ENCODE results near the gene SAMD11. TPM values are rescaled to one million over a fixed set of nuclear protein-coding genes. Genes with fewer than 3 reads are reported as not detected.
A peak's percentile ranks its signal among the peaks of the same experiment; 100 is the strongest.

Gene SAMD11
- total and polyA plus RNA-seq, 8 donors, result 3.5 to 23.3 (median 4.6) TPM; not detected in 1

- peak overlapping the region; percentile 41 to 61 (median 44) for H3K4me3 ChIP-seq
- TF ChIP-seq POLR2A (IDR thresholded peaks at IDR 0.05), result no peak
- TF ChIP-seq, protein P1, sequence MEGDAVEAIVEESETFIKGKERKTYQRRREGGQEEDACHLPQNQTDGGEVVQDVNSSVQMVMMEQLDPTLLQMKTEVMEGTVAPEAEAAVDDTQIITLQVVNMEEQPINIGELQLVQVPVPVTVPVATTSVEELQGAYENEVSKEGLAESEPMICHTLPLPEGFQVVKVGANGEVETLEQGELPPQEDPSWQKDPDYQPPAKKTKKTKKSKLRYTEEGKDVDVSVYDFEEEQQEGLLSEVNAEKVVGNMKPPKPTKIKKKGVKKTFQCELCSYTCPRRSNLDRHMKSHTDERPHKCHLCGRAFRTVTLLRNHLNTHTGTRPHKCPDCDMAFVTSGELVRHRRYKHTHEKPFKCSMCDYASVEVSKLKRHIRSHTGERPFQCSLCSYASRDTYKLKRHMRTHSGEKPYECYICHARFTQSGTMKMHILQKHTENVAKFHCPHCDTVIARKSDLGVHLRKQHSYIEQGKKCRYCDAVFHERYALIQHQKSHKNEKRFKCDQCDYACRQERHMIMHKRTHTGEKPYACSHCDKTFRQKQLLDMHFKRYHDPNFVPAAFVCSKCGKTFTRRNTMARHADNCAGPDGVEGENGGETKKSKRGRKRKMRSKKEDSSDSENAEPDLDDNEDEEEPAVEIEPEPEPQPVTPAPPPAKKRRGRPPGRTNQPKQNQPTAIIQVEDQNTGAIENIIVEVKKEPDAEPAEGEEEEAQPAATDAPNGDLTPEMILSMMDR (IDR thresholded peaks at IDR 0.05), result no peak
- no peak for TF ChIP-seq EP300 (IDR thresholded peaks at IDR 0.05)
- TF ChIP-seq POLR2AphosphoS5 (IDR thresholded peaks at IDR 0.05), result no peak
- H3K36me3 ChIP-seq, result peaks cover 12 to 26% (median 25%) of the 10 kb centered on the region in 4 donors
- peaks cover 36 to 77% (median 52%) of the 10 kb centered on the region in 4 donors for H3K4me1 ChIP-seq
- 0 to 2% (median 1%) methylated on average over 10 to 95 of the region's 98 CpGs for WGBS, 5 donors
- DNase-seq, result peak; percentile 73 to 94
- intact Hi-C loops (cut with DNase I; ENCODE audit: low total_unique reads), result loop anchor here (5.0 kb wide), 1 partner anchor 39 kb away; no protein-coding TSS in a partner anchor
- H3K27ac ChIP-seq, result peak overlapping the region; percentile 50 to 84 (median 81)
- peaks cover 0 to 71% (median 47%) of the 10 kb centered on the region in 3 donors for H3K27me3 ChIP-seq
- H3K9me3 ChIP-seq, result no peaks in the 10 kb centered on the region
Measured at GRCh38 chr1:941588-942383, 18.1 kb downstream of the SAMD11 start.

GRCh38 chr1:942411-942821 is 18.7 kb downstream of the SAMD11 start:
- peak in 1 of 2 donors; percentile 68 for DNase-seq
- Histone ChIP-seq H3K4me3 (peak overlapping the region; percentile 41 to 61 (median 44)), H3K36me3 (peaks cover 18 to 33% (median 31%) of the 10 kb centered on the region in 4 donors), H3K9me3 (no peaks in the 10 kb centered on the region), H3K27ac (peak overlapping the region; percentile 45 to 84 (median 81)), H3K27me3 (peaks cover 0 to 65% (median 44%) of the 10 kb centered on the region in 3 donors), H3K4me1 (peaks cover 36 to 77% (median 51%) of the 10 kb centered on the region in 4 donors)
- WGBS, 5 donors, result 0 to 7% (median 1%) methylated on average over 2 to 47 of the region's 48 CpGs
- TF ChIP-seq POLR2A (IDR thresholded peaks at IDR 0.05) (no peak), EP300 (IDR thresholded peaks at IDR 0.05) (no peak), POLR2AphosphoS5 (IDR thresholded peaks at IDR 0.05) (no peak)
- TF ChIP-seq, protein P1 (IDR thresholded peaks at IDR 0.05), result no peak
- intact Hi-C loops (cut with DNase I; ENCODE audit: low total_unique reads), result loop anchor here (5.0 kb wide), 1 partner anchor 40 kb away; no protein-coding TSS in a partner anchor

DNA sequence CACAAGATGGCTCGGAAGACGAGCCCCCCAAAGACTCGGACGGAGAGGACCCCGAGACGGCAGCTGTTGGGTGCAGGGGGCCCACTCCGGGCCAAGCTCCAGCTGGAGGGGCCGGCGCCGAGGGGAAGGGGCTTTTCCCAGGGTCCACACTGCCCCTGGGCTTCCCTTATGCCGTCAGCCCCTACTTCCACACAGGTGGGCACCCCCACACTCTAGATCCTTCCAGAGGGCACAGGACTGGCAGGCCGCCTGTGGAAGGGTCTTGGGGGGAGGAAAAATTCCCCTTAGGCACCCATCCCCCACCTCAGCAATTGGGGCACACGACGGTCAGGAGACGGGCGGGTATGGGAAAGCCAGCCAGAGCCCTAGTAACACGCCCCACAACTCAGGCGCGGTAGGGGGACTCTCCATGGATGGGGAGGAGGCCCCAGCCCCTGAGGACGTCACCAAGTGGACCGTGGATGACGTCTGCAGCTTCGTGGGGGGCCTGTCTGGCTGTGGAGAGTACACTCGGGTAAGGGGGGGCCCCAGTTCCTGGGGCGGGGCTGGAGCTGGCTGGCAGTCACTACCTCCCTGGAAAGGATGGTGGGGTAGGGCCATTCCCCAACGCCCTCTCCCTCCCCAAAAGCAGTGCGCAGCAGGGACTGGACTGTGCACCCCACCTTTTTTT is 19.3 kb downstream of the SAMD11 start:
- Histone ChIP-seq H3K27ac (peak overlapping the region; percentile 45 to 84 (median 81)), H3K4me1 (peaks cover 36 to 72% (median 49%) of the 10 kb centered on the region in 4 donors), H3K4me3 (peak overlapping the region; percentile 41 to 61 (median 44)), H3K36me3 (peaks cover 23 to 38% (median 37%) of the 10 kb centered on the region in 4 donors), H3K27me3 (peaks cover 0 to 59% (median 44%) of the 10 kb centered on the region in 3 donors), H3K9me3 (no peaks in the 10 kb centered on the region)
- intact Hi-C loops (cut with DNase I; ENCODE audit: low total_unique reads), result loop anchor here (5.0 kb wide), 1 partner anchor 41 kb away; no protein-coding TSS in a partner anchor
- DNase-seq, result peak in 1 of 2 donors; percentile 77
- 10 to 24% (median 12%) methylated on average over 12 to 27 of the region's 27 CpGs for WGBS, 5 donors
- TF ChIP-seq, protein P1 (IDR thresholded peaks at IDR 0.05), result no peak
- peak in 1 of 3 donors; percentile 17 for TF ChIP-seq POLR2AphosphoS5 (IDR thresholded peaks at IDR 0.05)
